Measurements from ENCODE around the gene CACNA2D2. TPM values are rescaled to one million over a fixed set of nuclear protein-coding genes. Genes with fewer than 3 reads are reported as not detected.

The CACNA2D2 gene
- total and polyA plus RNA-seq, 2 of the 13 experiments (the other 11 are each of a cell fraction or from before 2014, with no cell fraction given): not detected

DNA sequence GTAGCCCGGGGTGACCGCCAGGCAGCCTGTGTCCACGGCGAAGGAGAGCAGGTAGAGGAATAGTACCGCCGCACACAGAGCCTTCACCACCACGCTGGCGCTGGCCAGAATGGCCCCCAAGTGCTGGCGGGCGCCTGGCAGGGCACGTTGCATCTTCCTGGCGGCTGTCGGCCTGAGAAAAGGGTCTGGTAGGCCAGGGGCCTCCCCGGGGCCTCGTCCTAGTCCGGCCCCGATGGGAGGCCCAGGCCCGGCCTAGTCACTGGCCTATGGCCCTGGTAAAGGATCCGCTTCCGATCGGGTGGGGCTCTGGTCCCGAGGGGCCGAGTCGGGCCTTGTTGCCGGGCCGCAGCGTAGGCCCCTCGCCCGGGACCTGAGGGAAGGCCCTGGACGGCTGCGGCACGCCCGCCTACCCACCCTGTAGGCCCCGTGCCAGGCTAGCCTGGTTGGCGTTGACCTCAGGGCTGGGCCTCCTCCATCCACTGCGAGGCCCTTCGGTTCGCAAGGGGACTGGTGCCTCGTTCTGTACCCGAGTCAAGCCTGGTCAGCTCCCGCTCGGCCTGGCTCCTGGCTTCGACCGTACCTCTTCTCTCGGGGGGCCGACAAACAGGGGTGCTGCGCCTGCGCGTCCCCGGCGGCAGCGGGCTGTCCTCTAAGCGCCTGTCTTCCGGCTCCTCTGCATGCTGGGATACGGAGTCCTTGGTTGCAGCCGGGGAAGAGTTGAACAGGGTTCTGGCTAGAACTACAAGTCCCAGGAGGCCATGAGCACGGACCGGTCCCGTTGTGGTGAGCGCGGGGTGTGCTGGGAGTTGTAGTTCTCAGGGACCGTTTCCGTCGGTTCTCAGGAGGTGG lies 144.3 kb downstream of the CACNA2D2 start, which contains the start of gene TMEM115 (continued):
- TF ChIP-seq, protein P1, sequence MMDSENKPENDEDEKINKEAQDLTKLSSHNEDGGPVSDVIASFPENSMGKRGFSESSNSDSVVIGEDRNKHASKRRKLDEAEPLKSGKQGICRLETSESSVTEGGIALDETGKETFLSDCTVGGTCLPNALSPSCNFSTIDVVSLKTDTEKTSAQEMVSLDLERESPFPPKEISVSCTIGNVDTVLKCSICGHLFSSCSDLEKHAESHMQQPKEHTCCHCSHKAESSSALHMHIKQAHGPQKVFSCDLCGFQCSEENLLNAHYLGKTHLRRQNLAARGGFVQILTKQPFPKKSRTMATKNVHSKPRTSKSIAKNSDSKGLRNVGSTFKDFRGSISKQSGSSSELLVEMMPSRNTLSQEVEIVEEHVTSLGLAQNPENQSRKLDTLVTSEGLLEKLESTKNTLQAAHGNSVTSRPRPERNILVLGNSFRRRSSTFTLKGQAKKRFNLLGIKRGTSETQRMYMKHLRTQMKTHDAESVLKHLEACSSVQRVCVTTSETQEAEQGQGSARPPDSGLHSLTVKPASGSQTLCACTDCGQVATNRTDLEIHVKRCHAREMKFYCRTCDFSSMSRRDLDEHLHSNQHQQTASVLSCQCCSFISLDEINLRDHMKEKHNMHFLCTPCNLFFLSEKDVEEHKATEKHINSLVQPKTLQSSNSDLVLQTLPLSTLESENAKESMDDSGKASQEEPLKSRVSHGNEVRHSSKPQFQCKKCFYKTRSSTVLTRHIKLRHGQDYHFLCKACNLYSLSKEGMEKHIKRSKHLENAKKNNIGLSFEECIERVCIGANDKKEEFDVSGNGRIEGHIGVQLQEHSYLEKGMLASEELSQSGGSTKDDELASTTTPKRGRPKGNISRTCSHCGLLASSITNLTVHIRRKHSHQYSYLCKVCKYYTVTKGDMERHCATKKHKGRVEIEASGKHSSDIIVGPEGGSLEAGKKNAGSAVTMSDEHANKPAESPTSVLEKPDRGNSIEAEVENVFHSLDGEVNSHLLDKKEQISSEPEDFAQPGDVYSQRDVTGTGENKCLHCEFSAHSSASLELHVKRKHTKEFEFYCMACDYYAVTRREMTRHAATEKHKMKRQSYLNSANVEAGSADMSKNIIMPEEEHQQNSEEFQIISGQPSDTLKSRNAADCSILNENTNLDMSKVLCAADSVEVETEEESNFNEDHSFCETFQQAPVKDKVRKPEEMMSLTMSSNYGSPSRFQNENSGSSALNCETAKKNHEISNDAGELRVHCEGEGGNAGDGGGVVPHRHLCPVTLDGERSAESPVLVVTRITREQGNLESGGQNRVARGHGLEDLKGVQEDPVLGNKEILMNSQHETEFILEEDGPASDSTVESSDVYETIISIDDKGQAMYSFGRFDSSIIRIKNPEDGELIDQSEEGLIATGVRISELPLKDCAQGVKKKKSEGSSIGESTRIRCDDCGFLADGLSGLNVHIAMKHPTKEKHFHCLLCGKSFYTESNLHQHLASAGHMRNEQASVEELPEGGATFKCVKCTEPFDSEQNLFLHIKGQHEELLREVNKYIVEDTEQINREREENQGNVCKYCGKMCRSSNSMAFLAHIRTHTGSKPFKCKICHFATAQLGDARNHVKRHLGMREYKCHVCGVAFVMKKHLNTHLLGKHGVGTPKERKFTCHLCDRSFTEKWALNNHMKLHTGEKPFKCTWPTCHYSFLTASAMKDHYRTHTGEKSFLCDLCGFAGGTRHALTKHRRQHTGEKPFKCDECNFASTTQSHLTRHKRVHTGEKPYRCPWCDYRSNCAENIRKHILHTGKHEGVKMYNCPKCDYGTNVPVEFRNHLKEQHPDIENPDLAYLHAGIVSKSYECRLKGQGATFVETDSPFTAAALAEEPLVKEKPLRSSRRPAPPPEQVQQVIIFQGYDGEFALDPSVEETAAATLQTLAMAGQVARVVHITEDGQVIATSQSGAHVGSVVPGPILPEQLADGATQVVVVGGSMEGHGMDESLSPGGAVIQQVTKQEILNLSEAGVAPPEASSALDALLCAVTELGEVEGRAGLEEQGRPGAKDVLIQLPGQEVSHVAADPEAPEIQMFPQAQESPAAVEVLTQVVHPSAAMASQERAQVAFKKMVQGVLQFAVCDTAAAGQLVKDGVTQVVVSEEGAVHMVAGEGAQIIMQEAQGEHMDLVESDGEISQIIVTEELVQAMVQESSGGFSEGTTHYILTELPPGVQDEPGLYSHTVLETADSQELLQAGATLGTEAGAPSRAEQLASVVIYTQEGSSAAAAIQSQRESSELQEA (CRISPR knock-in tag; IDR thresholded peaks at IDR 0.05; ENCODE audit: not compliant biosample characterization): peak; percentile 68
- TF ChIP-seq TSC22D2 (CRISPR knock-in tag; IDR thresholded peaks at IDR 0.05; ENCODE audit: borderline replicate concordance): peak; percentile 62; the same call in 1 of the 2 replicates
- TF ChIP-seq U2AF2 (IDR thresholded peaks at IDR 0.05; ENCODE audit: low read depth, low read length): no peak
- 0 out of 2 replicates have a peak, but pooled peaks have one; percentile 71 for TF ChIP-seq ZNF569 (CRISPR knock-in tag; IDR thresholded peaks at IDR 0.05; ENCODE audit: borderline replicate concordance)
- peak; percentile 54 for TF ChIP-seq ZNF331 (CRISPR knock-in tag; IDR thresholded peaks at IDR 0.05)
- TF ChIP-seq MXI1 (IDR thresholded peaks at IDR 0.05; ENCODE audit: borderline replicate concordance, low read depth, low read length): peak; percentile 76; the same call in 1 of the 3 replicates
- peak; percentile 72 for TF ChIP-seq HOXA3 (CRISPR knock-in tag; IDR thresholded peaks at IDR 0.05)
- TF ChIP-seq ESRRA (CRISPR knock-in tag; IDR thresholded peaks at IDR 0.05; ENCODE audit: low read depth): no peak
- TF ChIP-seq, protein P2, sequence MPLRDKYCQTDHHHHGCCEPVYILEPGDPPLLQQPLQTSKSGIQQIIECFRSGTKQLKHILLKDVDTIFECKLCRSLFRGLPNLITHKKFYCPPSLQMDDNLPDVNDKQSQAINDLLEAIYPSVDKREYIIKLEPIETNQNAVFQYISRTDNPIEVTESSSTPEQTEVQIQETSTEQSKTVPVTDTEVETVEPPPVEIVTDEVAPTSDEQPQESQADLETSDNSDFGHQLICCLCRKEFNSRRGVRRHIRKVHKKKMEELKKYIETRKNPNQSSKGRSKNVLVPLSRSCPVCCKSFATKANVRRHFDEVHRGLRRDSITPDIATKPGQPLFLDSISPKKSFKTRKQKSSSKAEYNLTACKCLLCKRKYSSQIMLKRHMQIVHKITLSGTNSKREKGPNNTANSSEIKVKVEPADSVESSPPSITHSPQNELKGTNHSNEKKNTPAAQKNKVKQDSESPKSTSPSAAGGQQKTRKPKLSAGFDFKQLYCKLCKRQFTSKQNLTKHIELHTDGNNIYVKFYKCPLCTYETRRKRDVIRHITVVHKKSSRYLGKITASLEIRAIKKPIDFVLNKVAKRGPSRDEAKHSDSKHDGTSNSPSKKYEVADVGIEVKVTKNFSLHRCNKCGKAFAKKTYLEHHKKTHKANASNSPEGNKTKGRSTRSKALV (CRISPR knock-in tag; IDR thresholded peaks at IDR 0.05): 0 out of 2 replicates have a peak, but pooled peaks have one; percentile 63
- TF ChIP-seq, protein P3, sequence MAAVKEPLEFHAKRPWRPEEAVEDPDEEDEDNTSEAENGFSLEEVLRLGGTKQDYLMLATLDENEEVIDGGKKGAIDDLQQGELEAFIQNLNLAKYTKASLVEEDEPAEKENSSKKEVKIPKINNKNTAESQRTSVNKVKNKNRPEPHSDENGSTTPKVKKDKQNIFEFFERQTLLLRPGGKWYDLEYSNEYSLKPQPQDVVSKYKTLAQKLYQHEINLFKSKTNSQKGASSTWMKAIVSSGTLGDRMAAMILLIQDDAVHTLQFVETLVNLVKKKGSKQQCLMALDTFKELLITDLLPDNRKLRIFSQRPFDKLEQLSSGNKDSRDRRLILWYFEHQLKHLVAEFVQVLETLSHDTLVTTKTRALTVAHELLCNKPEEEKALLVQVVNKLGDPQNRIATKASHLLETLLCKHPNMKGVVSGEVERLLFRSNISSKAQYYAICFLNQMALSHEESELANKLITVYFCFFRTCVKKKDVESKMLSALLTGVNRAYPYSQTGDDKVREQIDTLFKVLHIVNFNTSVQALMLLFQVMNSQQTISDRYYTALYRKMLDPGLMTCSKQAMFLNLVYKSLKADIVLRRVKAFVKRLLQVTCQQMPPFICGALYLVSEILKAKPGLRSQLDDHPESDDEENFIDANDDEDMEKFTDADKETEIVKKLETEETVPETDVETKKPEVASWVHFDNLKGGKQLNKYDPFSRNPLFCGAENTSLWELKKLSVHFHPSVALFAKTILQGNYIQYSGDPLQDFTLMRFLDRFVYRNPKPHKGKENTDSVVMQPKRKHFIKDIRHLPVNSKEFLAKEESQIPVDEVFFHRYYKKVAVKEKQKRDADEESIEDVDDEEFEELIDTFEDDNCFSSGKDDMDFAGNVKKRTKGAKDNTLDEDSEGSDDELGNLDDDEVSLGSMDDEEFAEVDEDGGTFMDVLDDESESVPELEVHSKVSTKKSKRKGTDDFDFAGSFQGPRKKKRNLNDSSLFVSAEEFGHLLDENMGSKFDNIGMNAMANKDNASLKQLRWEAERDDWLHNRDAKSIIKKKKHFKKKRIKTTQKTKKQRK (IDR thresholded peaks at IDR 0.05; ENCODE audit: low read length): no peak
- TF ChIP-seq ZNF367 (CRISPR knock-in tag; IDR thresholded peaks at IDR 0.05; ENCODE audit: borderline replicate concordance): no peak
- no peak for TF ChIP-seq MED13 (CRISPR knock-in tag; IDR thresholded peaks at IDR 0.05)
- 0 out of 2 replicates have a peak, but pooled peaks have one; percentile 26 for TF ChIP-seq RAD21 (CRISPR knock-in tag; IDR thresholded peaks at IDR 0.05)
- no peak for TF ChIP-seq NCOR1 (IDR thresholded peaks at IDR 0.05; ENCODE audit: borderline replicate concordance, low read length)

Measured in HepG2 (cell line).